CD4-positive, alpha-beta T cell treated with Interleukin-12 subunit alpha and Interleukin-12 subunit beta, for 1 hour (primary cell): ENCODE results near the gene MYO1C.
"Not testable (repeated sequence)": the region's sequence is repeated elsewhere in the genome, so short reads cannot be mapped to it uniquely, and the experiment has no call there.

ENCODE experiments used
- DNase-seq: peaks from one replicate; pipeline ENCODE4 v3.0.0-alpha.2; 2020

Gene MYO1C

GRCh38 chr17:1492249-1493206 lies at the start of gene MYO1C:
TSS of gene MYO1C (minus strand) at chr17:1492686. CDS start at chr17:1492487, 199 bp downstream.
- DNase-seq = no peak

- no peak for DNase-seq
Measured at GRCh38 chr17:1541367-1541904, 49.0 kb upstream of the MYO1C start.

GRCh38 chr17:1539811-1540210 lies 47.3 kb upstream of the MYO1C start:
- DNase-seq = no peak

GRCh38 chr17:1535737-1536136 lies 43.3 kb upstream of the MYO1C start:
- no peak for DNase-seq

- no peak for DNase-seq
Measured at GRCh38 chr17:1533661-1534325, 41.3 kb upstream of the MYO1C start.

- DNase-seq = peak; percentile 56
Measured at GRCh38 chr17:1532836-1533602, 40.5 kb upstream of the MYO1C start.

GRCh38 chr17:1529863-1530262 lies 37.4 kb upstream of the MYO1C start:
- DNase-seq = no peak

- DNase-seq = peak; percentile 63
Measured at GRCh38 chr17:1526876-1527275, 34.4 kb upstream of the MYO1C start.

GRCh38 chr17:1522626-1523025 lies 30.1 kb upstream of the MYO1C start:
- no peak for DNase-seq

GRCh38 chr17:1521086-1521640 lies 28.7 kb upstream of the MYO1C start:
- no peak for DNase-seq

GRCh38 chr17:1519678-1520077 lies 27.2 kb upstream of the MYO1C start:
- no peak for DNase-seq

GRCh38 chr17:1518410-1518809 lies 25.9 kb upstream of the MYO1C start:
- no peak for DNase-seq

GRCh38 chr17:1516388-1517161 lies 24.1 kb upstream of the MYO1C start, which contains the start of gene INPP5K:
TSS of gene INPP5K (minus strand) at chr17:1516612. CDS start at chr17:1516499, 113 bp downstream.
- peak; percentile 98 for DNase-seq

- peak; percentile 77 for DNase-seq
Measured at GRCh38 chr17:1515640-1516387, 23.3 kb upstream of the MYO1C start.

GRCh38 chr17:1512351-1512750 lies 19.9 kb upstream of the MYO1C start:
- DNase-seq = no peak

GRCh38 chr17:1511756-1512321 lies 19.4 kb upstream of the MYO1C start:
- DNase-seq = no peak

GRCh38 chr17:1511290-1511689 lies 18.8 kb upstream of the MYO1C start:
- DNase-seq = no peak

- DNase-seq = no peak
Measured at GRCh38 chr17:1509290-1509881, 16.9 kb upstream of the MYO1C start.

- DNase-seq = not testable (repeated sequence)
Measured at GRCh38 chr17:1508709-1509108, 16.2 kb upstream of the MYO1C start.

- DNase-seq = no peak
Measured at GRCh38 chr17:1506649-1507267, 14.3 kb upstream of the MYO1C start.
